Body of pancreas (tissue), 4 donors: ENCODE data around the gene CHAC1.

Experiments used
- CTCF ChIP-seq, 7 experiments: fragments of 450-650 bp in 4 of 7; fragments of 200-600 bp in 3 of 7; sonication (generic) in 3 of 7; IDR thresholded peaks; one replicate each; pipeline ENCODE4 v1.5.1; 2016 to 2019; ENCODE audit warnings: antibody characterized with exemption in 7 of 7
- POLR2A ChIP-seq, 3 donors: fragments of 450-650 bp; IDR thresholded peaks; one replicate each; pipeline ENCODE4 v1.6.1; 2016; ENCODE audit warnings: antibody characterized with exemption in 3 of 3, mild to moderate bottlenecking in 2 of 3

- peak in 1 of 7 experiments; percentile 23 for TF ChIP-seq CTCF (IDR thresholded peaks at IDR 0.05)
- TF ChIP-seq POLR2A (IDR thresholded peaks at IDR 0.05) = no peak
Measured at GRCh38 chr15:40914486-40914885, 38.8 kb upstream of the CHAC1 start.
